Osteoblast (primary cell): ENCODE measurements around the gene S100A8. TPM values are rescaled to one million over a fixed set of nuclear protein-coding genes. Genes with fewer than 3 reads are reported as not detected.

ENCODE experiments used
- DNase-seq: peaks from one replicate; pipeline ENCODE4 v3.0.0; 2011; ENCODE audit warnings: low spot score, mixed read lengths; ENCODE audit not compliant: insufficient read length; ENCODE audit errors: missing footprints
- H2AFZ ChIP-seq: 2 replicates; pipeline ENCODE4 v1.6.0; 2011; ENCODE audit warnings: mild to moderate bottlenecking, low read length
- H3K27ac ChIP-seq: 2 replicates; pipeline ENCODE4 v1.5.1; 2011; ENCODE audit warnings: mild to moderate bottlenecking, low read depth, low read length, moderate library complexity
- H3K27me3 ChIP-seq: 2 replicates; pipeline ENCODE4 v1.6.0; 2012; ENCODE audit warnings: mild to moderate bottlenecking, control low read depth, inconsistent platforms, low read length, moderate library complexity; ENCODE audit not compliant: insufficient read depth
- H3K36me3 ChIP-seq: 2 replicates; pipeline ENCODE4 v1.5.1; 2011; ENCODE audit warnings: mild to moderate bottlenecking, low read length, control low read depth, moderate library complexity; ENCODE audit not compliant: insufficient read depth
- H3K4me1 ChIP-seq: 2 replicates; pipeline ENCODE4 v1.5.1; 2011; ENCODE audit warnings: mild to moderate bottlenecking, low read length, control low read depth, moderate library complexity; ENCODE audit not compliant: insufficient read depth
- H3K4me2 ChIP-seq: 2 replicates; pipeline ENCODE4 v1.6.0; 2011; ENCODE audit warnings: mild to moderate bottlenecking, low read length; ENCODE audit not compliant: insufficient read depth
- H3K4me3 ChIP-seq: fragments of 200-600 bp; sonication (generic); 3 replicates; pipeline ENCODE4 v1.5.1; 2012; ENCODE audit warnings: mild to moderate bottlenecking, low read length, inconsistent platforms; ENCODE audit not compliant: insufficient read depth
- H3K79me2 ChIP-seq: 2 replicates; pipeline ENCODE4 v1.6.0; 2012; ENCODE audit warnings: mild to moderate bottlenecking, low read length, control low read depth, inconsistent platforms; ENCODE audit not compliant: insufficient read depth
- H3K9me3 ChIP-seq: 2 replicates; pipeline ENCODE4 v1.5.1; 2011; ENCODE audit warnings: low read depth, low read length, control low read depth
- H4K20me1 ChIP-seq: 2 replicates; pipeline ENCODE4 v1.6.0; 2012; ENCODE audit warnings: mild to moderate bottlenecking, low read length, control low read depth; ENCODE audit not compliant: insufficient read depth
- CTCF ChIP-seq: IDR thresholded peaks from 2 replicates; pipeline ENCODE4 v1.5.1; 2011; ENCODE audit warnings: mild to moderate bottlenecking, low read depth, low read length, moderate library complexity; ENCODE audit errors: extremely low read depth
- total RNA-seq: library from RNA; depleted of rRNA; stranded (reverse); fragments of >200 nt; gene quantifications from 2 replicates; pipeline ENCODE4 v1.2.3, GENCODE V29; 2012

S100A8 gene
- total RNA-seq, 1 donor, result not detected

GRCh38 chr1:153356392-153357075 is 34.3 kb downstream of the S100A8 start:
- no peak overlapping the region for H3K4me3 ChIP-seq
- no peak for TF ChIP-seq CTCF
- no peaks in the 10 kb centered on the region for H4K20me1 ChIP-seq
- DNase-seq, result peak; percentile 53
- H3K27ac ChIP-seq, result no peak overlapping the region
- no peak overlapping the region for H2AFZ ChIP-seq
- no peaks in the 10 kb centered on the region for H3K9me3 ChIP-seq
- H3K79me2 ChIP-seq, result no peaks in the 10 kb centered on the region
- H3K4me1 ChIP-seq, result no peaks in the 10 kb centered on the region
- H3K27me3 ChIP-seq, result no peaks in the 10 kb centered on the region
- no peak overlapping the region for H3K4me2 ChIP-seq
- H3K36me3 ChIP-seq, result no peaks in the 10 kb centered on the region

- TF ChIP-seq CTCF, result peak; percentile 47
- peak; percentile 56 for DNase-seq
Measured at GRCh38 chr1:153355445-153356071, 35.3 kb downstream of the S100A8 start.

GRCh38 chr1:153354515-153355193 is 36.2 kb downstream of the S100A8 start:
- Histone ChIP-seq H2AFZ (no peak overlapping the region), H3K9me3 (no peaks in the 10 kb centered on the region), H3K4me1 (no peaks in the 10 kb centered on the region), H3K27me3 (peaks cover 4% of the 10 kb centered on the region), H3K36me3 (no peaks in the 10 kb centered on the region), H4K20me1 (no peaks in the 10 kb centered on the region), H3K79me2 (no peaks in the 10 kb centered on the region), H3K4me3 (no peak overlapping the region), H3K4me2 (no peak overlapping the region), H3K27ac (no peak overlapping the region)
- DNase-seq, result no peak
- TF ChIP-seq CTCF, result no peak

More at GRCh38 chr1:153355445-153356071, 35.3 kb downstream of the S100A8 start:
- no peaks in the 10 kb centered on the region for H3K4me1 ChIP-seq
- H3K27ac ChIP-seq, result no peak overlapping the region
- H3K36me3 ChIP-seq, result no peaks in the 10 kb centered on the region
- H3K79me2 ChIP-seq, result no peaks in the 10 kb centered on the region
- H3K4me3 ChIP-seq, result no peak overlapping the region
- no peak overlapping the region for H2AFZ ChIP-seq
- H3K4me2 ChIP-seq, result no peak overlapping the region
- H3K27me3 ChIP-seq, result peaks cover 4% of the 10 kb centered on the region
- no peaks in the 10 kb centered on the region for H3K9me3 ChIP-seq
- H4K20me1 ChIP-seq, result no peaks in the 10 kb centered on the region
